Measurements from ENCODE around the gene RGS17.
"Not testable (repeated sequence)": the region's sequence is repeated elsewhere in the genome, so short reads cannot be mapped to it uniquely, and the experiment has no call there.

RGS17 gene

GRCh38 chr6:153125032-153125431 is 6.0 kb downstream of the RGS17 start:
- DNase-seq (ENCODE audit: low spot score) = no peak

GRCh38 chr6:153123801-153124200 is 7.3 kb downstream of the RGS17 start:
- DNase-seq (ENCODE audit: low spot score) = no peak

GRCh38 chr6:153121311-153121710 is 9.8 kb downstream of the RGS17 start:
- no peak for DNase-seq (ENCODE audit: low spot score)

GRCh38 chr6:153117986-153118879 is 12.8 kb downstream of the RGS17 start:
- no peak for DNase-seq (ENCODE audit: low spot score)

GRCh38 chr6:153111082-153111481 is 20.0 kb downstream of the RGS17 start:
- DNase-seq (ENCODE audit: low spot score) = not testable (repeated sequence)

GRCh38 chr6:153110612-153111011 is 20.5 kb downstream of the RGS17 start:
- not testable (repeated sequence) for DNase-seq (ENCODE audit: low spot score)

- DNase-seq (ENCODE audit: low spot score) = no peak
Measured at GRCh38 chr6:153108315-153108714, 22.8 kb downstream of the RGS17 start.

- DNase-seq (ENCODE audit: low spot score) = no peak
Measured at GRCh38 chr6:153106021-153106420, 25.1 kb downstream of the RGS17 start.

GRCh38 chr6:153104220-153104619 is 26.9 kb downstream of the RGS17 start:
- peak; percentile 4 for DNase-seq (ENCODE audit: low spot score)

GRCh38 chr6:153103319-153103655 is 27.8 kb downstream of the RGS17 start:
- no peak for DNase-seq (ENCODE audit: low spot score)

- DNase-seq (ENCODE audit: low spot score) = no peak
Measured at GRCh38 chr6:153102605-153103318, 28.3 kb downstream of the RGS17 start.

GRCh38 chr6:153101461-153101860 is 29.6 kb downstream of the RGS17 start:
- no peak for DNase-seq (ENCODE audit: low spot score)

GRCh38 chr6:153099636-153100035 is 31.4 kb downstream of the RGS17 start:
- DNase-seq (ENCODE audit: low spot score) = no peak

GRCh38 chr6:153096792-153097191 is 34.3 kb downstream of the RGS17 start:
- DNase-seq (ENCODE audit: low spot score) = no peak

- no peak for DNase-seq (ENCODE audit: low spot score)
Measured at GRCh38 chr6:153096031-153096430, 35.1 kb downstream of the RGS17 start.

- DNase-seq (ENCODE audit: low spot score) = no peak
Measured at GRCh38 chr6:153092082-153093013, 38.7 kb downstream of the RGS17 start.

GRCh38 chr6:153090241-153090930 is 40.7 kb downstream of the RGS17 start:
- DNase-seq (ENCODE audit: low spot score) = peak; percentile 7

- no peak for DNase-seq (ENCODE audit: low spot score)
Measured at GRCh38 chr6:153088796-153089195, 42.3 kb downstream of the RGS17 start.

GRCh38 chr6:153087436-153087835 is 43.6 kb downstream of the RGS17 start:
- DNase-seq (ENCODE audit: low spot score) = no peak

- DNase-seq (ENCODE audit: low spot score) = no peak
Measured at GRCh38 chr6:153086225-153086990, 44.7 kb downstream of the RGS17 start.

Measured in SK-N-DZ (cell line).